DND-41 (cell line): Measurements from ENCODE around the gene LACC1.
A peak's percentile ranks its signal among the peaks of the same experiment; 100 is the strongest.

Experiments used
- ATAC-seq: fragments of 200-7000 bp; cut with Tn5 transposase; 3 replicates; pipeline ENCODE4 v1.9.1; 2021; ENCODE audit warnings: low read depth; ENCODE audit not compliant: insufficient read depth
- DNase-seq: peaks from one replicate; pipeline ENCODE4 v3.0.0-alpha.2; 2020
- H2AFZ ChIP-seq: 2 replicates; pipeline ENCODE4 v1.6.0; 2012; ENCODE audit warnings: low read depth, low read length
- H3K27ac ChIP-seq: 2 replicates; pipeline ENCODE4 v1.5.1; 2012; ENCODE audit warnings: low read length, inconsistent platforms
- H3K27me3 ChIP-seq: fragments of 200-600 bp; sonication (generic); 2 replicates; pipeline ENCODE4 v1.6.0; 2012; ENCODE audit warnings: low read length, mild to moderate bottlenecking, inconsistent platforms; ENCODE audit not compliant: insufficient read depth, poor library complexity
- H3K36me3 ChIP-seq: 2 replicates; pipeline ENCODE4 v1.5.1; 2012; ENCODE audit warnings: low read length, inconsistent platforms; ENCODE audit not compliant: insufficient read depth
- H3K4me1 ChIP-seq: 2 replicates; pipeline ENCODE4 v1.5.1; 2012; ENCODE audit warnings: mild to moderate bottlenecking, low read length; ENCODE audit not compliant: insufficient read depth
- H3K4me2 ChIP-seq: 2 replicates; pipeline ENCODE4 v1.6.0; 2012; ENCODE audit warnings: mild to moderate bottlenecking, moderate library complexity, low read length, inconsistent platforms; ENCODE audit not compliant: insufficient read depth
- H3K4me3 ChIP-seq, 2 experiments: fragments of 200-600 bp in 1 of 2; shearing (Covaris generic) in 1 of 2; 2 replicates each; pipeline ENCODE4 v1.5.1; 2012 to 2016; ENCODE audit warnings: inconsistent platforms in 2 of 2, low read length in 2 of 2, mild to moderate bottlenecking in 2 of 2, low read depth in 1 of 2, moderate library complexity in 1 of 2
- H3K79me2 ChIP-seq: 2 replicates; pipeline ENCODE4 v1.6.0; 2012; ENCODE audit warnings: low read length, inconsistent platforms; ENCODE audit not compliant: insufficient read depth
- H3K9ac ChIP-seq: 2 replicates; pipeline ENCODE4 v1.6.0; 2012; ENCODE audit warnings: low read depth, mild to moderate bottlenecking, inconsistent platforms, low read length, moderate library complexity
- H3K9me3 ChIP-seq: 2 replicates; pipeline ENCODE4 v1.5.1; 2012; ENCODE audit warnings: low read length, moderate library complexity, mild to moderate bottlenecking, inconsistent platforms; ENCODE audit not compliant: insufficient read depth, severe bottlenecking
- H4K20me1 ChIP-seq: 2 replicates; pipeline ENCODE4 v1.6.0; 2012; ENCODE audit warnings: low read length; ENCODE audit not compliant: insufficient read depth
- EZH2 ChIP-seq: IDR thresholded peaks from 3 replicates; pipeline ENCODE4 v1.6.1; 2012; ENCODE audit warnings: borderline replicate concordance, low read depth, mild to moderate bottlenecking, moderate library complexity, low read length, inconsistent platforms; ENCODE audit not compliant: severe bottlenecking
- TF ChIP-seq, protein P1 (sequence below): IDR thresholded peaks from 2 replicates; pipeline ENCODE4 v1.5.1; 2012; ENCODE audit warnings: borderline replicate concordance, low read length, moderate library complexity, mild to moderate bottlenecking; ENCODE audit not compliant: poor library complexity, severe bottlenecking; ENCODE audit errors: extremely low read depth

Gene LACC1

GRCh38 chr13:43908156-43909126, 28.7 kb downstream of the LACC1 start:
- no peak overlapping the region for H3K9ac ChIP-seq
- H3K27me3 ChIP-seq: no peaks in the 10 kb centered on the region
- H4K20me1 ChIP-seq: no peaks in the 10 kb centered on the region
- H3K4me3 ChIP-seq: no peak overlapping the region
- peak; percentile 6 for DNase-seq
- H3K4me1 ChIP-seq: no peaks in the 10 kb centered on the region
- no peak overlapping the region for H2AFZ ChIP-seq
- H3K9me3 ChIP-seq: no peaks in the 10 kb centered on the region
- ATAC-seq: peak; percentile 56
- H3K4me2 ChIP-seq: no peak overlapping the region
- H3K36me3 ChIP-seq: no peaks in the 10 kb centered on the region
- no peak overlapping the region for H3K27ac ChIP-seq
- TF ChIP-seq EZH2: no peak
- TF ChIP-seq, protein P1, sequence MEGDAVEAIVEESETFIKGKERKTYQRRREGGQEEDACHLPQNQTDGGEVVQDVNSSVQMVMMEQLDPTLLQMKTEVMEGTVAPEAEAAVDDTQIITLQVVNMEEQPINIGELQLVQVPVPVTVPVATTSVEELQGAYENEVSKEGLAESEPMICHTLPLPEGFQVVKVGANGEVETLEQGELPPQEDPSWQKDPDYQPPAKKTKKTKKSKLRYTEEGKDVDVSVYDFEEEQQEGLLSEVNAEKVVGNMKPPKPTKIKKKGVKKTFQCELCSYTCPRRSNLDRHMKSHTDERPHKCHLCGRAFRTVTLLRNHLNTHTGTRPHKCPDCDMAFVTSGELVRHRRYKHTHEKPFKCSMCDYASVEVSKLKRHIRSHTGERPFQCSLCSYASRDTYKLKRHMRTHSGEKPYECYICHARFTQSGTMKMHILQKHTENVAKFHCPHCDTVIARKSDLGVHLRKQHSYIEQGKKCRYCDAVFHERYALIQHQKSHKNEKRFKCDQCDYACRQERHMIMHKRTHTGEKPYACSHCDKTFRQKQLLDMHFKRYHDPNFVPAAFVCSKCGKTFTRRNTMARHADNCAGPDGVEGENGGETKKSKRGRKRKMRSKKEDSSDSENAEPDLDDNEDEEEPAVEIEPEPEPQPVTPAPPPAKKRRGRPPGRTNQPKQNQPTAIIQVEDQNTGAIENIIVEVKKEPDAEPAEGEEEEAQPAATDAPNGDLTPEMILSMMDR: peak; percentile 63
- no peaks in the 10 kb centered on the region for H3K79me2 ChIP-seq

DNA sequence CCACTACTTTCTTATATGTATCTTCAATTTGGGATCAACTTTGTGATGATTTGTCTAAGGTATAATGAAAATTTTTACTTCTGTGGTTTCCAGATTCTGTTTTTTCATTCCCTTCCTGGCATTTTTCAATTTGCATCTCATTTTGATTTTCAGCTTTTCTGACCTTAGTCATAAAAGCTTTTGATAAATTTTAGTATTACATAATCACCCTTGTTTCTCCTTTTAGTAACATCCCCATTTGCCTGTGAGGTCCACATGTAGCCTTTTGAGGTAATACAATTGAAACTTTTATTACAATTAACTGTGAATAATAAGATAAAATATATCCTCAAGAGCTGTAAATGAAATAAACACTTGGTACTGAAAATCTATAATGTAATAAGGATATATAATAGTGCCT, 31.2 kb downstream of the LACC1 start:
- Histone ChIP-seq H3K9me3 (no peaks in the 10 kb centered on the region), H3K27ac (no peak overlapping the region), H3K4me1 (no peaks in the 10 kb centered on the region), H3K27me3 (no peaks in the 10 kb centered on the region), H4K20me1 (no peaks in the 10 kb centered on the region), H3K9ac (no peak overlapping the region), H3K4me2 (no peak overlapping the region), H2AFZ (no peak overlapping the region), H3K36me3 (no peaks in the 10 kb centered on the region), H3K4me3 (no peak overlapping the region), H3K79me2 (no peaks in the 10 kb centered on the region)
- DNase-seq (no peak), ATAC-seq (no peak)
- TF ChIP-seq, protein P1: no peak
- TF ChIP-seq EZH2: no peak

GRCh38 chr13:43911278-43911677, 31.6 kb downstream of the LACC1 start:
- Histone ChIP-seq H2AFZ (no peak overlapping the region), H4K20me1 (no peaks in the 10 kb centered on the region), H3K79me2 (no peaks in the 10 kb centered on the region), H3K9ac (no peak overlapping the region), H3K36me3 (no peaks in the 10 kb centered on the region), H3K9me3 (no peaks in the 10 kb centered on the region), H3K27me3 (no peaks in the 10 kb centered on the region), H3K4me3 (no peak overlapping the region), H3K4me2 (no peak overlapping the region), H3K4me1 (no peaks in the 10 kb centered on the region), H3K27ac (no peak overlapping the region)
- no peak for DNase-seq
- TF ChIP-seq EZH2: no peak
- TF ChIP-seq, protein P1: no peak
- ATAC-seq: no peak
